ENCODE data around the gene DCDC1.

GRCh38 chr11:31404614-31405013 is 35.1 kb upstream of the DCDC1 start:
- TF ChIP-seq CTCF (conservative IDR thresholded peaks at IDR 0.05; ENCODE audit: low read length): no peak
- no peak for TF ChIP-seq EZH2phosphoT487 (IDR thresholded peaks at IDR 0.05; ENCODE audit: borderline replicate concordance, low read depth, low read length)
